Small intestine (tissue), 7 donors: ENCODE results near the gene FRMPD2. TPM values are rescaled to one million over a fixed set of nuclear protein-coding genes. Genes with fewer than 3 reads are reported as not detected.
"Not testable (repeated sequence)": the region's sequence is repeated elsewhere in the genome, so short reads cannot be mapped to it uniquely, and the experiment has no call there.

Experiments
- DNase-seq, 2 donors: peaks; one replicate each; pipeline versions ENCODE4 v3.0.0 to v3.0.0-alpha.2; 2013
- FAIRE-seq: peaks from 2 replicates; lab custom pipeline; 2012; peaks lifted over from hg19 to GRCh38; lab: Jason Lieb, UNC
- H3K27ac ChIP-seq, 3 donors: one replicate each; pipeline ENCODE4 v1.5.1; 2013; ENCODE audit warnings: low read length in 2 of 3, mild to moderate bottlenecking in 2 of 3, control low read depth in 1 of 3, inconsistent platforms in 1 of 3, low read depth in 1 of 3, moderate library complexity in 1 of 3
- H3K27me3 ChIP-seq, 3 donors: one replicate each; pipeline ENCODE4 v1.6.1; 2013; ENCODE audit warnings: low read length in 3 of 3, inconsistent platforms in 1 of 3; ENCODE audit not compliant: control insufficient read depth in 3 of 3, insufficient read depth in 3 of 3
- H3K36me3 ChIP-seq, 3 donors: one replicate each; pipeline ENCODE4 v1.6.1; 2013; ENCODE audit warnings: low read length in 3 of 3, inconsistent platforms in 1 of 3, low read depth in 1 of 3, mild to moderate bottlenecking in 1 of 3, moderate library complexity in 1 of 3; ENCODE audit not compliant: control insufficient read depth in 3 of 3, insufficient read depth in 2 of 3
- H3K4me1 ChIP-seq, 3 donors: one replicate each; pipeline ENCODE4 v1.6.1; 2013; ENCODE audit warnings: low read length in 2 of 3, inconsistent platforms in 1 of 3, low read depth in 1 of 3, mild to moderate bottlenecking in 1 of 3, moderate library complexity in 1 of 3; ENCODE audit not compliant: control insufficient read depth in 3 of 3, insufficient read depth in 2 of 3
- H3K4me3 ChIP-seq, 3 donors: one replicate each; pipeline ENCODE4 v1.5.1; 2013; ENCODE audit warnings: low read length in 3 of 3, control low read depth in 1 of 3, inconsistent platforms in 1 of 3, low read depth in 1 of 3, mild to moderate bottlenecking in 1 of 3, moderate library complexity in 1 of 3
- H3K9me3 ChIP-seq, 2 donors: one replicate each; pipeline ENCODE4 v1.6.1; 2013; ENCODE audit warnings: low read depth in 1 of 2, low read length in 1 of 2; ENCODE audit not compliant: control insufficient read depth in 2 of 2, insufficient read depth in 1 of 2
- WGBS, 3 donors: extraction: QIAGEN DNeasy Blood & Tissue Kit; methylation state at CpG; one replicate each; pipeline ENCODE4 v1.1.7; 2013; 5-methylcytosine and 5-hydroxymethylcytosine counted together
- polyA plus RNA-seq, 4 donors: library from polyadenylated mRNA; stranded (reverse) in 3 of 4; unstranded in 1 of 4; fragments of 200-250 nt in 3 of 4; fragments of 120-200 nt in 1 of 4; gene quantifications; one replicate each; pipeline versions ENCODE4 v1.2.1 to v1.2.3, GENCODE V29; 2013
- donor health status: healthy with polysubstance abuse.
- donor health status: control.
- donor health status: control.
- donor health status: Bipolar disorder and iron deficiency.
- donor health status: healthy.

Gene FRMPD2
- polyA plus RNA-seq, 4 donors, result 0.03 TPM; not detected in 3

DNA sequence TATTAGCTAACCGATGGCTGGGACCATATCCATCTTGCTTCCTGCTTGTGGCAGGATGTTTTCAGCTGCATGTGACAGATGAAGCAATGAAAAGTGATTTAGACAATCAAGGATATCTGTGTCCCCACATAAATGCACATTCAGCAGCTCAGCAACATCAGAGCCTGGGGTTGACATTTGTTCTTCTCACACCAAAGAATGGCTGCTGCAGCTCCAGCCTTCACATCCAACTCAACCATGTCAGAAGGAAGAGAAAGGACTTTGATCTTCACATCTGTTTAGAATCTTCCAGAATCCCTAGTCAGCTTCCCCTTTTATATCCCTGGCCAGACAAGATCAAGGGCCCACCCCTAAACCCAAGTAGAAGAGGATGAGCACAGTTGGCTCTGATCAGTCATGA is 11.9 kb upstream of the FRMPD2 start:
- WGBS, 3 donors, result 83 to 97% (median 85%) methylated on average over 1 of the region's 1 CpG
- peaks cover 0 to 9% (median 2%) of the 10 kb centered on the region in 3 donors for H3K27me3 ChIP-seq
- peaks cover 1 to 6% (median 5%) of the 10 kb centered on the region in 3 donors for H3K4me1 ChIP-seq
- FAIRE-seq (no peak), DNase-seq (no peak)
- no peak overlapping the region for H3K4me3 ChIP-seq
- H3K36me3 ChIP-seq, result no peaks in the 10 kb centered on the region
- H3K27ac ChIP-seq, result no peak overlapping the region
- peaks cover 0 to 16% of the 10 kb centered on the region in 2 donors for H3K9me3 ChIP-seq

DNA sequence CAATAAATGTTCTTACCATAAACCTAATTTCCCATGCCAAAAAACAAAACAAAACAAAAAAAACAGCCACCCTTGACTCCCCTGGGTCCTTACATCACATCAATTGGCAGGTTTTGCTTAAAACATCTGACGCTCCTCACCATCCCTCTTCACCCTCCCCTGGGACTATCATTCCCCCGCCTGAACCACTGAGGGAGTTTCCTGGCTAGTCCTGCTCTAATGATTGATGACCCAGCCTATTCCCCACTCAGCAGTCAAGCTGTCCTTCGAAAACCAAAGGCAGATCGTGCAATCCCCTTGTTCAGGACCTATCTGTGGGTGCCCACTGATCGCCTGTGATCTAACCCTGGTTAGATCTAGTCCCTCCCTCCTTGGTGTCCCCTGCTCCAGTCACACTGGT is 11.2 kb upstream of the FRMPD2 start:
- H3K27ac ChIP-seq, result no peak overlapping the region
- DNase-seq (no peak), FAIRE-seq (no peak)
- no peaks in the 10 kb centered on the region for H3K36me3 ChIP-seq
- 45 to 86% (median 81%) methylated on average over 5 of the region's 5 CpGs for WGBS, 3 donors
- H3K4me3 ChIP-seq, result no peak overlapping the region
- peaks cover 0 to 5% (median 3%) of the 10 kb centered on the region in 3 donors for H3K4me1 ChIP-seq
- peaks cover 0 to 16% of the 10 kb centered on the region in 2 donors for H3K9me3 ChIP-seq
- peaks cover 0 to 9% (median 2%) of the 10 kb centered on the region in 3 donors for H3K27me3 ChIP-seq

GRCh38 chr10:48284811-48285210 is 10.3 kb upstream of the FRMPD2 start:
- 34 to 36% (median 35%) methylated on average over 4 of the region's 4 CpGs for WGBS, 3 donors
- no peak overlapping the region for H3K27ac ChIP-seq
- no peak for FAIRE-seq
- H3K36me3 ChIP-seq, result no peaks in the 10 kb centered on the region
- no peak for DNase-seq
- H3K4me3 ChIP-seq, result no peak overlapping the region
- H3K9me3 ChIP-seq, result peaks cover 0 to 16% of the 10 kb centered on the region in 2 donors
- H3K27me3 ChIP-seq, result peaks cover 0 to 9% (median 2%) of the 10 kb centered on the region in 3 donors
- H3K4me1 ChIP-seq, result peaks cover 0 to under 1% (median 0%) of the 10 kb centered on the region in 3 donors

DNA sequence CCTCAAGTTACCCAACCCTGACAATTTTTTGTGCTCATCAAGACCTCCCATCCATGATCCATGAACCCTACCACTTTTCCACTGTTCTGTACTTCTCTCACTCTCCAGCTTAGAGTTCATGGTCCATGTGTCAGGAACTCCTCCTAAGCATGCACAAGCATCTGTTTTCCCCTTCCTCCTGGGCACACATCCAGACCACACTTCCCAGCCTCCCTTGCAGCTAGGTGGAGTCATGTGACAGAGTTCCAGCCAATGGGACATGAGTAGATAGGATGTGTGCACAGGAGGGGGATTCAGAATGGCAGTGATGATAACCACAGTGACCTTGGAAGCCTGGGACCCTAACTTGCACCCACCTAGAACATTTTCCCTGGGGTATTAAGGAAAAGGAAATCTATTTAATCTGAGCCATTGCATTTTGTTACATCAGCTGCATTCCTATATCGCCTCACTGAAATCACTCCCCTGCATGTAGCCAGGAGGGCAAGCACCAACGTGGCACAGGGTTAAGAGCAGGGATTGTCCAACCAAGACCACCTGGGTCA is 9.6 kb upstream of the FRMPD2 start:
- no peak for FAIRE-seq

DNA sequence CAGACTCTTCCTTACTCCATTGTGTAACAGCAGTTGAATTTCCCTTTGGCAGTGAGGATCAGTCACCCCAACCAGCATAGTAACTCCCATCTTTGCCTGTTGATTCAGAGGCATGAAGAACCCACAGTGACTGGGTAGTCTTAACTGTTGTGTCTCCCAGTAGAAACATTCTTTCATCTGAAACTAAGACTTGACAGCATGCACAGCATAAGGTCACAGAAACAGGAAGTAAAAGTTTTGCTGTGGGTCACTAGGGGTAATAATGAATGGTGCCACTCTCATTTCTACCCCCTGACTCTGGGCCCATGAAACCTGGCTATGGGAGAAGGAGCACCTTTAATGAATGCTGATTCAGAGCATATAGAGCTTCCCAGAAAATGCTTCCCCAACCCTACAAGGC is 8.3 kb upstream of the FRMPD2 start:
- no peak for DNase-seq
- no peak overlapping the region for H3K4me3 ChIP-seq
- H3K9me3 ChIP-seq, result peaks cover 0 to 16% of the 10 kb centered on the region in 2 donors
- FAIRE-seq, result no peak
- peaks cover 0 to 9% (median 2%) of the 10 kb centered on the region in 3 donors for H3K27me3 ChIP-seq
- H3K4me1 ChIP-seq, result no peaks in the 10 kb centered on the region
- H3K36me3 ChIP-seq, result no peaks in the 10 kb centered on the region
- no peak overlapping the region for H3K27ac ChIP-seq

More for the DNA sequence above, 9.6 kb upstream of the FRMPD2 start:
- no peak for DNase-seq
- H3K27me3 ChIP-seq, result peaks cover 0 to 9% (median 2%) of the 10 kb centered on the region in 3 donors
- 79 to 89% (median 87%) methylated on average over 2 of the region's 2 CpGs for WGBS, 3 donors
- no peak overlapping the region for H3K4me3 ChIP-seq
- H3K9me3 ChIP-seq, result peaks cover 0 to 16% of the 10 kb centered on the region in 2 donors
- no peaks in the 10 kb centered on the region for H3K36me3 ChIP-seq
- no peaks in the 10 kb centered on the region for H3K4me1 ChIP-seq
- H3K27ac ChIP-seq, result no peak overlapping the region

DNA sequence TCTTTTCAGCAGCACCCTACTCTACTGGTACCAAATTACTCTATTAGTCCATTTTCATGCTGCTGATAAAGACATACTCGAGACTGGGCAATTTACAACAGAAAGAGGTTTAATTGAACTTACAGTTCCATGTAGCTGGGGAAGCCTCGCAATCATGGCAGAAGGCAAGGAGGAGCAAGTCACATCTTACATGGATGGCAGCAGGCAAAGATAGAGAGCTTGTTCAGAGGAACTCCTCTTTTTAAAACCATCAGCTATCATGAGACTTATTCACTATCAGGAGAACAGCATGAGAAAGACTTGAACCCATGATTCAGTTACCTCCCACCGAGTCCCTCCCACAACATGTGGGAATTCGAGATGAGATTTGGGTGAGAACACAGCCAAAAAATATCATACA is 7.2 kb upstream of the FRMPD2 start:
- not testable (repeated sequence) for FAIRE-seq, H3K4me3 ChIP-seq, H3K27me3 ChIP-seq, H3K27ac ChIP-seq, H3K4me1 ChIP-seq, DNase-seq, H3K36me3 ChIP-seq
- WGBS, 3 donors, result 66 to 75% (median 73%) methylated on average over 4 of the region's 4 CpGs
- H3K9me3 ChIP-seq, result peaks cover 0 to 16% of the 10 kb centered on the region in 2 donors

DNA sequence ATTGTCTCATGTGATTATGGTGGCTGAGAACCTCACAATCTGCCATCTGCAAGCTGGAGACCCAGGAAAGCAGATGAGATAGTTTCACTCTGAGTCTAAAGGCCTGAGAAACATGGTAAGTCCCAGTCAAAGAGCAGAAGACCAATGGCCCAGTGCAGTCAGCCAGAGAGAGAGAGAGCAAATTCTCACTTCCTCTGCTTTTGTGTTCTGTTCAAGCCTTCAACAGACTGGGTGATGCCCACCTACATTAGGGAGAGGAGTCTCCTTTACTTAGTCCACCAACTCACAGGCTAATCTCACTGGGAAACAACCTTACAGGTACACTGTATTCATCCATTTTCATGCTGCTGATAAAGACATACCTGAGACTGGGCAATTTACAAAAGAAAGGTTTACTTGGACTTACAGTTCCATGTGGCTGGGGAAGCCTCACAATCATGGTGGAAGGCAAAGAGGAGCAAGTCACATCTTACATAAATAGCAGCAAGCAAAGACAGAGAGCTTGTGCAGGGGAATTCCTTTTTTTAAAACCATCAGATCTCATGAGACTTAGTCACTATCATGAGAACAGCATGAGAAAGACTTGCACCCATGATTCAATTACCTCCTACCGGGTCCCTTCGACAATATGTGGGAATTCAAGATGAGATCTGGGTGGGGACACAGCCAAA is 4.7 kb upstream of the FRMPD2 start:
- no peaks in the 10 kb centered on the region for H3K4me1 ChIP-seq
- H3K36me3 ChIP-seq, result no peaks in the 10 kb centered on the region
- H3K9me3 ChIP-seq, result peaks cover 0 to 8% of the 10 kb centered on the region in 2 donors
- no peak overlapping the region for H3K4me3 ChIP-seq
- H3K27me3 ChIP-seq, result peaks cover 0 to 3% (median 2%) of the 10 kb centered on the region in 3 donors
- DNase-seq (no peak), FAIRE-seq (no peak)
- 88 to 100% (median 91%) methylated on average over 2 of the region's 2 CpGs for WGBS, 3 donors
- H3K27ac ChIP-seq, result no peak overlapping the region

DNA sequence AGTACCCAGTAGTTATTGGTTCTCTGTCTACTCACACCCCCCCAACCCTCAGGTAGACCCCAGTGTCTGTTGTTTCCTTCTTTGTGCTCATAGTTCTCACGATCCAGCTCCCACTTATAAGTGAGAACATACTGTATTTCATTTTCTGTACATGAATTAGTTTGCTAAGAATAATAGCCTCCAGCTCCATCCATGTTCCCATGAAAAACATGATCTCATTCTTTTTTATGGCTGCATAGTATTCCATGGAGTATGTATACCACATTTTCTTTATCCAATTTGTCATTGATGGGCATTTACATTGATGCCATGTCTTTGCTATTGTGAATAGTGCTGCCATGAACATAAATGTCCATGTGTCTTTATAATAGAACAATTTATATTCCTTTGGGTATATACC is 2.6 kb upstream of the FRMPD2 start:
- no peak for FAIRE-seq
- Histone ChIP-seq H3K27me3 (no peaks in the 10 kb centered on the region), H3K4me3 (no peak overlapping the region), H3K9me3 (no peaks in the 10 kb centered on the region), H3K36me3 (no peaks in the 10 kb centered on the region), H3K27ac (no peak overlapping the region), H3K4me1 (no peaks in the 10 kb centered on the region)
- DNase-seq, result no peak
- WGBS, 3 donors, result 76 to 94% (median 92%) methylated on average over 1 of the region's 1 CpG
